ENCODE results near the gene CCDC6.
"Not testable (repeated sequence)": the region's sequence is repeated elsewhere in the genome, so short reads cannot be mapped to it uniquely, and the experiment has no call there.

Gene CCDC6

GRCh38 chr10:59906417-59907202 lies at the start of gene CCDC6:
TSS of gene CCDC6 (minus strand) at chr10:59906556. CDS start at chr10:59906424, 132 bp downstream.
- DNase-seq = peak; percentile 92

- DNase-seq = no peak
Observed at GRCh38 chr10:59954296-59954695, 47.9 kb upstream of the CCDC6 start.

GRCh38 chr10:59953711-59954110 lies 47.4 kb upstream of the CCDC6 start:
- not testable (repeated sequence) for DNase-seq

- DNase-seq = no peak
Observed at GRCh38 chr10:59950105-59950504, 43.7 kb upstream of the CCDC6 start.

GRCh38 chr10:59949608-59950007 lies 43.3 kb upstream of the CCDC6 start:
- no peak for DNase-seq

- no peak for DNase-seq
Observed at GRCh38 chr10:59945991-59946390, 39.6 kb upstream of the CCDC6 start.

- DNase-seq = no peak
Observed at GRCh38 chr10:59945590-59945989, 39.2 kb upstream of the CCDC6 start.

- DNase-seq = no peak
Observed at GRCh38 chr10:59944339-59944935, 38.1 kb upstream of the CCDC6 start.

- DNase-seq = no peak
Observed at GRCh38 chr10:59942556-59942955, 36.2 kb upstream of the CCDC6 start.

- no peak for DNase-seq
Observed at GRCh38 chr10:59937720-59938119, 31.4 kb upstream of the CCDC6 start.

GRCh38 chr10:59934701-59935100 lies 28.3 kb upstream of the CCDC6 start:
- no peak for DNase-seq

- not testable (repeated sequence) for DNase-seq
Observed at GRCh38 chr10:59930788-59931521, 24.6 kb upstream of the CCDC6 start.

GRCh38 chr10:59926086-59926485 lies 19.7 kb upstream of the CCDC6 start:
- DNase-seq = no peak

- DNase-seq = no peak
Observed at GRCh38 chr10:59922907-59923306, 16.6 kb upstream of the CCDC6 start.

GRCh38 chr10:59917922-59918321 lies 11.6 kb upstream of the CCDC6 start:
- DNase-seq = no peak

- DNase-seq = no peak
Observed at GRCh38 chr10:59913547-59914237, 7.3 kb upstream of the CCDC6 start.

GRCh38 chr10:59910867-59911266 lies 4.5 kb upstream of the CCDC6 start:
- DNase-seq = no peak

- DNase-seq = no peak
Observed at GRCh38 chr10:59909815-59910214, 3.5 kb upstream of the CCDC6 start.

GRCh38 chr10:59908808-59909143 lies 2.4 kb upstream of the CCDC6 start:
- DNase-seq = no peak

- peak; percentile 61 for DNase-seq
Observed at GRCh38 chr10:59907918-59908807, 1.8 kb upstream of the CCDC6 start.

- peak; percentile 17 for DNase-seq
Observed at GRCh38 chr10:59907537-59907917, 1.2 kb upstream of the CCDC6 start.

GRCh38 chr10:59905731-59906416 lies 482 bp downstream of the CCDC6 start:
- DNase-seq = no peak
